ENCODE results near the gene ME3. TPM values are rescaled to one million over a fixed set of nuclear protein-coding genes. Genes with fewer than 3 reads are reported as not detected.
"Not testable (repeated sequence)": the region's sequence is repeated elsewhere in the genome, so short reads cannot be mapped to it uniquely, and the experiment has no call there.

Gene ME3
- total RNA-seq, 1 experiment from 2014 or later = 6.5 TPM

- DNase-seq (ENCODE audit: low read depth) = no peak
- in situ Hi-C loops (cut with HindIII; ENCODE audit: low pct_unique_long_range_greater_than_20kb, low sequenced_read_pairs) = no loop called here
Observed at GRCh38 chr11:86630229-86630981, 42.0 kb downstream of the ME3 start.

GRCh38 chr11:86629045-86629706, 43.2 kb downstream of the ME3 start:
- in situ Hi-C loops (cut with HindIII; ENCODE audit: low pct_unique_long_range_greater_than_20kb, low sequenced_read_pairs) = no loop called here

GRCh38 chr11:86627776-86628455, 44.5 kb downstream of the ME3 start:
- in situ Hi-C loops (cut with HindIII; ENCODE audit: low pct_unique_long_range_greater_than_20kb, low sequenced_read_pairs) = no loop called here
- no peak for DNase-seq (ENCODE audit: low read depth)

More at GRCh38 chr11:86629045-86629706, 43.2 kb downstream of the ME3 start:
- DNase-seq (ENCODE audit: low read depth) = no peak

GRCh38 chr11:86625981-86626380, 46.4 kb downstream of the ME3 start:
- in situ Hi-C loops (cut with HindIII; ENCODE audit: low pct_unique_long_range_greater_than_20kb, low sequenced_read_pairs) = no loop called here
- DNase-seq (ENCODE audit: low read depth) = no peak

- no peak for DNase-seq (ENCODE audit: low read depth)
- in situ Hi-C loops (cut with HindIII; ENCODE audit: low pct_unique_long_range_greater_than_20kb, low sequenced_read_pairs) = no loop called here
Observed at GRCh38 chr11:86625544-86625943, 46.9 kb downstream of the ME3 start.

GRCh38 chr11:86624366-86624765, 48.0 kb downstream of the ME3 start:
- in situ Hi-C loops (cut with HindIII; ENCODE audit: low pct_unique_long_range_greater_than_20kb, low sequenced_read_pairs) = no loop called here
- DNase-seq (ENCODE audit: low read depth) = no peak

GRCh38 chr11:86623736-86624135, 48.7 kb downstream of the ME3 start:
- in situ Hi-C loops (cut with HindIII; ENCODE audit: low pct_unique_long_range_greater_than_20kb, low sequenced_read_pairs) = no loop called here
- no peak for DNase-seq (ENCODE audit: low read depth)

- in situ Hi-C loops (cut with HindIII; ENCODE audit: low pct_unique_long_range_greater_than_20kb, low sequenced_read_pairs) = no loop called here
- no peak for DNase-seq (ENCODE audit: low read depth)
Observed at GRCh38 chr11:86623041-86623621, 49.3 kb downstream of the ME3 start.

- no peak for DNase-seq (ENCODE audit: low read depth)
- in situ Hi-C loops (cut with HindIII; ENCODE audit: low pct_unique_long_range_greater_than_20kb, low sequenced_read_pairs) = no loop called here
Observed at GRCh38 chr11:86621854-86622253, 50.6 kb downstream of the ME3 start.

GRCh38 chr11:86620891-86621521, 51.4 kb downstream of the ME3 start:
- in situ Hi-C loops (cut with HindIII; ENCODE audit: low pct_unique_long_range_greater_than_20kb, low sequenced_read_pairs) = no loop called here
- DNase-seq (ENCODE audit: low read depth) = no peak

- DNase-seq (ENCODE audit: low read depth); in situ Hi-C loops (cut with HindIII; ENCODE audit: low pct_unique_long_range_greater_than_20kb, low sequenced_read_pairs): not testable (repeated sequence)
Observed at GRCh38 chr11:86619428-86619827, 53.0 kb downstream of the ME3 start.

GRCh38 chr11:86617502-86617901, 54.9 kb downstream of the ME3 start:
- in situ Hi-C loops (cut with HindIII; ENCODE audit: low pct_unique_long_range_greater_than_20kb, low sequenced_read_pairs) = no loop called here
- no peak for DNase-seq (ENCODE audit: low read depth)

GRCh38 chr11:86615487-86615886, 56.9 kb downstream of the ME3 start:
- in situ Hi-C loops (cut with HindIII; ENCODE audit: low pct_unique_long_range_greater_than_20kb, low sequenced_read_pairs) = no loop called here
- DNase-seq (ENCODE audit: low read depth) = no peak

GRCh38 chr11:86610559-86611341, 61.7 kb downstream of the ME3 start:
- in situ Hi-C loops (cut with HindIII; ENCODE audit: low pct_unique_long_range_greater_than_20kb, low sequenced_read_pairs) = no loop called here
- no peak for DNase-seq (ENCODE audit: low read depth)

- in situ Hi-C loops (cut with HindIII; ENCODE audit: low pct_unique_long_range_greater_than_20kb, low sequenced_read_pairs) = no loop called here
- peak; percentile 66 for DNase-seq (ENCODE audit: low read depth)
Observed at GRCh38 chr11:86608251-86608799, 64.1 kb downstream of the ME3 start.

- in situ Hi-C loops (cut with HindIII; ENCODE audit: low pct_unique_long_range_greater_than_20kb, low sequenced_read_pairs) = no loop called here
- DNase-seq (ENCODE audit: low read depth) = peak; percentile 41
Observed at GRCh38 chr11:86606836-86607481, 65.5 kb downstream of the ME3 start.

- no peak for DNase-seq (ENCODE audit: low read depth)
- in situ Hi-C loops (cut with HindIII; ENCODE audit: low pct_unique_long_range_greater_than_20kb, low sequenced_read_pairs) = no loop called here
Observed at GRCh38 chr11:86606270-86606835, 66.1 kb downstream of the ME3 start.

All from Caki2 (cell line).